ENCODE results near the gene ALOX12B.

ALOX12B gene

GRCh38 chr17:8095361-8095760, 7.8 kb upstream of the ALOX12B start:
- H3K27me3 ChIP-seq: no peaks in the 10 kb centered on the region
- TF ChIP-seq CTCF (IDR thresholded peaks at IDR 0.05; ENCODE audit: low read depth, low read length): no peak
- no peaks in the 10 kb centered on the region for H3K9me3 ChIP-seq
- DNase-seq: no peak
- H3K4me3 ChIP-seq (ENCODE audit: low read depth, low read length): no peak overlapping the region
- H3K36me3 ChIP-seq: no peaks in the 10 kb centered on the region
- no peaks in the 10 kb centered on the region for H3K4me1 ChIP-seq

GRCh38 chr17:8091033-8091687, 3.6 kb upstream of the ALOX12B start:
- Histone ChIP-seq H3K9me3 (no peaks in the 10 kb centered on the region), H3K4me1 (no peaks in the 10 kb centered on the region), H3K36me3 (no peaks in the 10 kb centered on the region), H3K4me3 (ENCODE audit: low read depth, low read length) (no peak overlapping the region), H3K27me3 (no peaks in the 10 kb centered on the region)
- no peak for DNase-seq
- no peak for TF ChIP-seq CTCF (IDR thresholded peaks at IDR 0.05; ENCODE audit: low read depth, low read length)

GRCh38 chr17:8089728-8090127, 2.2 kb upstream of the ALOX12B start:
- H3K36me3 ChIP-seq: no peaks in the 10 kb centered on the region
- TF ChIP-seq CTCF (IDR thresholded peaks at IDR 0.05; ENCODE audit: low read depth, low read length): no peak
- no peaks in the 10 kb centered on the region for H3K27me3 ChIP-seq
- H3K4me3 ChIP-seq (ENCODE audit: low read depth, low read length): no peak overlapping the region
- DNase-seq: no peak
- H3K9me3 ChIP-seq: no peaks in the 10 kb centered on the region
- H3K4me1 ChIP-seq: no peaks in the 10 kb centered on the region

GRCh38 chr17:8087952-8088230, 375 bp upstream of the ALOX12B start:
- no peak for TF ChIP-seq CTCF (IDR thresholded peaks at IDR 0.05; ENCODE audit: low read depth, low read length)
- H3K9me3 ChIP-seq: no peaks in the 10 kb centered on the region
- no peaks in the 10 kb centered on the region for H3K27me3 ChIP-seq
- no peak for DNase-seq
- H3K36me3 ChIP-seq: no peaks in the 10 kb centered on the region
- no peaks in the 10 kb centered on the region for H3K4me1 ChIP-seq
- H3K4me3 ChIP-seq (ENCODE audit: low read depth, low read length): no peak overlapping the region

- Histone ChIP-seq H3K4me3 (ENCODE audit: low read depth, low read length) (no peak overlapping the region), H3K9me3 (no peaks in the 10 kb centered on the region), H3K36me3 (no peaks in the 10 kb centered on the region), H3K27me3 (no peaks in the 10 kb centered on the region), H3K4me1 (no peaks in the 10 kb centered on the region)
- no peak for TF ChIP-seq CTCF (IDR thresholded peaks at IDR 0.05; ENCODE audit: low read depth, low read length)
- no peak for DNase-seq
Measured at GRCh38 chr17:8084250-8084649, 3.3 kb downstream of the ALOX12B start.

- Histone ChIP-seq H3K4me3 (ENCODE audit: low read depth, low read length) (no peak overlapping the region), H3K4me1 (no peaks in the 10 kb centered on the region), H3K9me3 (no peaks in the 10 kb centered on the region), H3K36me3 (no peaks in the 10 kb centered on the region), H3K27me3 (no peaks in the 10 kb centered on the region)
- no peak for TF ChIP-seq CTCF (IDR thresholded peaks at IDR 0.05; ENCODE audit: low read depth, low read length)
- DNase-seq: no peak
Measured at GRCh38 chr17:8082292-8082691, 5.2 kb downstream of the ALOX12B start.
